HG03025 (cell line): ENCODE measurements around the gene QSER1.

Experiments
- ATAC-seq: cut with Tn5 transposase; IDR thresholded peaks from one replicate; pipeline ENCODE4 v1.9.1; 2021; ENCODE audit warnings: mild to moderate bottlenecking, moderate library complexity; ENCODE audit not compliant: unreplicated experiment, low FRiP score

The QSER1 gene

GRCh38 chr11:32888805-32889204 is 3.8 kb upstream of the QSER1 start:
- ATAC-seq, result no peak

- no peak for ATAC-seq
Measured at GRCh38 chr11:32890843-32891656, 1.6 kb upstream of the QSER1 start.

GRCh38 chr11:32891657-32892354 is 805 bp upstream of the QSER1 start:
- ATAC-seq, result no peak

GRCh38 chr11:32893093-32893342 is 407 bp downstream of the QSER1 start:
- ATAC-seq, result no peak

GRCh38 chr11:32893343-32894148 is 935 bp downstream of the QSER1 start:
- peak; percentile 36 for ATAC-seq

GRCh38 chr11:32894149-32894827 is 1.7 kb downstream of the QSER1 start:
- no peak for ATAC-seq

- no peak for ATAC-seq
Measured at GRCh38 chr11:32894921-32895320, 2.3 kb downstream of the QSER1 start.

- no peak for ATAC-seq
Measured at GRCh38 chr11:32895471-32895870, 2.9 kb downstream of the QSER1 start.

- no peak for ATAC-seq
Measured at GRCh38 chr11:32897103-32897502, 4.5 kb downstream of the QSER1 start.

- ATAC-seq, result peak; percentile 61
Measured at GRCh38 chr11:32899438-32899837, 6.8 kb downstream of the QSER1 start.

GRCh38 chr11:32902089-32902665 is 9.6 kb downstream of the QSER1 start:
- ATAC-seq, result no peak

- no peak for ATAC-seq
Measured at GRCh38 chr11:32905028-32905667, 12.5 kb downstream of the QSER1 start.

GRCh38 chr11:32908619-32909018 is 16.0 kb downstream of the QSER1 start:
- no peak for ATAC-seq

- ATAC-seq, result no peak
Measured at GRCh38 chr11:32911413-32911812, 18.8 kb downstream of the QSER1 start.

- ATAC-seq, result no peak
Measured at GRCh38 chr11:32913445-32913844, 20.8 kb downstream of the QSER1 start.

GRCh38 chr11:32916361-32916760 is 23.8 kb downstream of the QSER1 start:
- ATAC-seq, result no peak

GRCh38 chr11:32916994-32917393 is 24.4 kb downstream of the QSER1 start:
- ATAC-seq, result no peak

GRCh38 chr11:32918427-32918826 is 25.8 kb downstream of the QSER1 start:
- ATAC-seq, result no peak

GRCh38 chr11:32919338-32919737 is 26.7 kb downstream of the QSER1 start:
- ATAC-seq, result no peak

- no peak for ATAC-seq
Measured at GRCh38 chr11:32920570-32920969, 28.0 kb downstream of the QSER1 start.
